Measurements from ENCODE around the gene OAF. TPM values are rescaled to one million over a fixed set of nuclear protein-coding genes. Genes with fewer than 3 reads are reported as not detected.
"Not testable (repeated sequence)": the region's sequence is repeated elsewhere in the genome, so short reads cannot be mapped to it uniquely, and the experiment has no call there.

The OAF gene
- total RNA-seq: 68.4 TPM
- long read RNA-seq, transcript OAF-201 (4 exons, 2,525 nt): major isoform, 11 of 26 reads
- long read RNA-seq, partial matches to known transcripts: 6 of 26 reads
- long read RNA-seq, other reads (novel, unspliced or antisense): 9 of 26 reads

- no peak for DNase-seq (ENCODE audit: low spot score)
These were observed at the start of gene OAF for GRCh38 chr11:120210626-120211521. Gene OAF (plus strand): TSS chr11:120211032. CDS start chr11:120211280, 248 bp downstream.

GRCh38 chr11:120167659-120168058, 43.2 kb upstream of the OAF start:
- DNase-seq (ENCODE audit: low spot score): no peak

- peak; percentile 64 for DNase-seq (ENCODE audit: low spot score)
These were observed 42.5 kb upstream of the OAF start for GRCh38 chr11:120168108-120168959.

- peak; percentile 93 for DNase-seq (ENCODE audit: low spot score)
These were observed 41.7 kb upstream of the OAF start for GRCh38 chr11:120168960-120169681.

GRCh38 chr11:120169981-120170698, 40.7 kb upstream of the OAF start:
- DNase-seq (ENCODE audit: low spot score): peak; percentile 83

GRCh38 chr11:120170741-120171261, 40.0 kb upstream of the OAF start:
- DNase-seq (ENCODE audit: low spot score): no peak

- peak; percentile 89 for DNase-seq (ENCODE audit: low spot score)
These were observed 38.5 kb upstream of the OAF start for GRCh38 chr11:120172054-120172911.

GRCh38 chr11:120173019-120173705, 37.7 kb upstream of the OAF start:
- DNase-seq (ENCODE audit: low spot score): peak; percentile 53

- peak; percentile 84 for DNase-seq (ENCODE audit: low spot score)
These were observed 37.0 kb upstream of the OAF start for GRCh38 chr11:120173807-120174206.

GRCh38 chr11:120174866-120175265, 36.0 kb upstream of the OAF start:
- DNase-seq (ENCODE audit: low spot score): no peak

- peak; percentile 65 for DNase-seq (ENCODE audit: low spot score)
These were observed 32.2 kb upstream of the OAF start for GRCh38 chr11:120178561-120179056.

GRCh38 chr11:120179057-120179672, 31.7 kb upstream of the OAF start:
- peak; percentile 83 for DNase-seq (ENCODE audit: low spot score)

- DNase-seq (ENCODE audit: low spot score): not testable (repeated sequence)
These were observed 30.8 kb upstream of the OAF start for GRCh38 chr11:120180063-120180462.

GRCh38 chr11:120180551-120181232, 30.1 kb upstream of the OAF start:
- peak; percentile 87 for DNase-seq (ENCODE audit: low spot score)

- peak; percentile 62 for DNase-seq (ENCODE audit: low spot score)
These were observed 29.4 kb upstream of the OAF start for GRCh38 chr11:120181376-120181975.

- peak; percentile 77 for DNase-seq (ENCODE audit: low spot score)
These were observed 28.5 kb upstream of the OAF start for GRCh38 chr11:120182372-120182771.

Data from mesenteric fat pad (tissue), 1 donor.